Panc1 (cell line): Measurements from ENCODE around the gene TRMT61B. TPM values are rescaled to one million over a fixed set of nuclear protein-coding genes. Genes with fewer than 3 reads are reported as not detected.

ENCODE experiments used
- ATAC-seq: fragments of 200-7000 bp; cut with Tn5 transposase; 2 replicates; pipeline ENCODE4 v1.9.1; 2020; ENCODE audit warnings: mild to moderate bottlenecking, moderate library complexity
- BruUV-seq: library from RNA; stranded (reverse); fragments of 400-500 nt; replicated peaks from 2 replicates; lab custom pipeline; 2021; lab: Mats Ljungman, UMichigan
- CTCF ChIA-PET: fragments of 300-600 bp; sonication (Branson Sonifier 250); formaldehyde crosslinking; loops from one replicate; lab custom pipeline; 2022; ENCODE audit warnings: antibody characterized with exemption; lab: Charles Lee
- POLR2A ChIA-PET: fragments of 300-600 bp; sonication (Branson Sonifier 250); formaldehyde crosslinking; loops from one replicate; lab custom pipeline; 2022; ENCODE audit warnings: antibody characterized with exemption; lab: Charles Lee
- DNase-seq: peaks from one replicate; pipeline ENCODE4 v3.0.0-alpha.2; 2010; ENCODE audit warnings: low read depth, low spot score
- H3K27ac ChIP-seq: 2 replicates; pipeline ENCODE4 v1.5.1; 2011; ENCODE audit warnings: mild to moderate bottlenecking, low read length, inconsistent platforms
- H3K27me3 ChIP-seq: fragments of 200-500 bp; sonication (Bioruptor generic); 2 replicates; pipeline ENCODE4 v1.6.0; 2014; ENCODE audit warnings: low read length, inconsistent platforms; ENCODE audit not compliant: control insufficient read depth, insufficient read depth
- H3K36me3 ChIP-seq: fragments of 200-500 bp; sonication (Bioruptor generic); 2 replicates; pipeline ENCODE4 v1.5.1; 2014; ENCODE audit warnings: inconsistent platforms, mild to moderate bottlenecking, low read length, moderate library complexity; ENCODE audit not compliant: control insufficient read depth, insufficient read depth
- H3K4me1 ChIP-seq: 2 replicates; pipeline ENCODE4 v1.5.1; 2011; ENCODE audit warnings: inconsistent platforms, mild to moderate bottlenecking, low read length, moderate library complexity; ENCODE audit not compliant: control insufficient read depth, insufficient read depth
- H3K4me3 ChIP-seq, 2 experiments: 2 replicates each; pipeline ENCODE4 v1.5.1; 2011 to 2012; ENCODE audit warnings: low read depth in 2 of 2, low read length in 2 of 2, mild to moderate bottlenecking in 2 of 2, inconsistent platforms in 1 of 2, moderate library complexity in 1 of 2
- H3K9me3 ChIP-seq: fragments of 200-500 bp; sonication (Bioruptor generic); 2 replicates; pipeline ENCODE4 v1.5.1; 2014; ENCODE audit warnings: low read depth, mild to moderate bottlenecking, inconsistent platforms, low read length, moderate library complexity; ENCODE audit not compliant: control insufficient read depth, insufficient read depth
- POLR2AphosphoS5 ChIP-seq: IDR thresholded peaks from 2 replicates; pipeline ENCODE4 v1.6.1; 2012; ENCODE audit warnings: mild to moderate bottlenecking, low read depth, low read length, moderate library complexity
- REST ChIP-seq, 2 experiments: IDR thresholded peaks; 2 replicates each; pipeline ENCODE4 v1.6.1; 2011 to 2012; ENCODE audit warnings: low read depth in 2 of 2, control low read depth in 1 of 2, low read length in 1 of 2, mild to moderate bottlenecking in 1 of 2, moderate library complexity in 1 of 2; ENCODE audit not compliant: insufficient read depth in 1 of 2
- SIN3A ChIP-seq: IDR thresholded peaks from 2 replicates; pipeline ENCODE4 v1.6.1; 2012; ENCODE audit warnings: low read depth, mild to moderate bottlenecking, low read length, moderate library complexity, borderline replicate concordance; ENCODE audit not compliant: insufficient read depth
- TCF7L2 ChIP-seq: IDR thresholded peaks from 2 replicates; pipeline ENCODE4 v1.6.1; 2011; ENCODE audit warnings: mild to moderate bottlenecking, low read depth, low read length, inconsistent platforms
- in situ Hi-C: cut with HindIII; loops from 2 replicates; pipeline ENCODE4 v1.10.0; 2016; ENCODE audit warnings: low sequenced_read_pairs, low pct_unique_long_range_greater_than_20kb
- intact Hi-C: fragments of 100-400 bp; cut with micrococcal nuclease; formaldehyde crosslinking; loops from one replicate; pipeline ENCODE4 v1.10.0; 2022; ENCODE audit not compliant: unreplicated experiment
- total RNA-seq: library from RNA; stranded (reverse); gene quantifications from one replicate; pipeline ENCODE4 v1.2.1, GENCODE V29; 2021; ENCODE audit not compliant: unreplicated experiment
- TF ChIP-seq, protein P1 (sequence below): fragments of 450-650 bp; IDR thresholded peaks from 2 replicates; pipeline ENCODE4 v1.5.1; 2017; ENCODE audit warnings: mild to moderate bottlenecking

Gene TRMT61B
- total RNA-seq, 1 experiment from 2014 or later, result 14.3 TPM

DNA sequence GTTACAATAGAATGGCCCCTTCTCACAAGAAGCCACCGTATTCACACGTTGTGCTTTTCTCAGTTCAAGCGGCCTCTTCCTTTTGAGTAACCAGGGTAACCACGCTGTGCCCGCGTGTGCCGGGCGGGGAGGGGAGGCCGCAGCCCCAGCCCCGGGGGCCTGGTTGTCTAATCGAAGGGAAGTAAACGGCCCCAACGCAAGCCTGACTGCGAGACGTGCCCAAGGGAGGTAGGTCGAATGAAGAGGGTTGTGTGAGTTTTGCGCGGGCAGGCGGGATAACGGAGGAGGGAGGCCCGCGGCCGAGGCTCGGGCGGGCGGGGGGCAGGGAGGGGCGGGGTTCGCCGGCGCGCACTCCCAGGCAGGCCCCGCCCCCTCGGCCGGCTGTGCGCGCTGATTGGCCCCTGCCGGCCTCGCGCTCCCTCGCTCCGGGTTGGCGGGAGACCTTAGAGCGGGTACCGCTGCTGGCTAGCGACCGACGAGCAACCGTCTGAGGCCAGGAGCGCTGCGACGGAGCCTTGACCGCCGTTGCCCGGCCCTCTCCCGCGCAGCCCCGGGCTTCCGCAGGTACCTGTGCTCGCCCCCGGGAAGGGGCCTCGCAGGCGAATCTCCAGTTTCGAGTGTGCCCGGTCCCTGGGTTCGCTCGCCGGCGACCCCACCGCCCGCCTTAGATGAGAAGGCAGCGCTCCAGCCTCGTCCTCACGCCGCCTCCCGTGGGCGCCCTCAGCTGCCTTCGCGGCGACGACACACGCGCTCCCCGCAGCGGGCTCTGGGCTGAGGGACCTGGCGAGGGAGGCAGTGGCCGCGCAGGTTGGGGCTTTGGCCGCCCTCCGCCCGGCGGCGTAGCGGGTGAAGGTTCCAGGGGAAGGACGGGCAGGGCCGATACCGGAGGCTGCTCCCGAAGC is 59.5 kb downstream of the TRMT61B start, which contains the start of gene SPDYA:
TSS of gene SPDYA (plus strand) at position 451 of the 902 bp plus-strand sequence. CDS start 5,181 bp downstream, outside the sequence.
- H3K4me3 ChIP-seq, result peak within 1 kb of the TSS; percentile 34
- no peaks in the 10 kb centered on the region for H3K36me3 ChIP-seq
- no peaks in the 10 kb centered on the region for H3K9me3 ChIP-seq
- TF ChIP-seq, protein P1, sequence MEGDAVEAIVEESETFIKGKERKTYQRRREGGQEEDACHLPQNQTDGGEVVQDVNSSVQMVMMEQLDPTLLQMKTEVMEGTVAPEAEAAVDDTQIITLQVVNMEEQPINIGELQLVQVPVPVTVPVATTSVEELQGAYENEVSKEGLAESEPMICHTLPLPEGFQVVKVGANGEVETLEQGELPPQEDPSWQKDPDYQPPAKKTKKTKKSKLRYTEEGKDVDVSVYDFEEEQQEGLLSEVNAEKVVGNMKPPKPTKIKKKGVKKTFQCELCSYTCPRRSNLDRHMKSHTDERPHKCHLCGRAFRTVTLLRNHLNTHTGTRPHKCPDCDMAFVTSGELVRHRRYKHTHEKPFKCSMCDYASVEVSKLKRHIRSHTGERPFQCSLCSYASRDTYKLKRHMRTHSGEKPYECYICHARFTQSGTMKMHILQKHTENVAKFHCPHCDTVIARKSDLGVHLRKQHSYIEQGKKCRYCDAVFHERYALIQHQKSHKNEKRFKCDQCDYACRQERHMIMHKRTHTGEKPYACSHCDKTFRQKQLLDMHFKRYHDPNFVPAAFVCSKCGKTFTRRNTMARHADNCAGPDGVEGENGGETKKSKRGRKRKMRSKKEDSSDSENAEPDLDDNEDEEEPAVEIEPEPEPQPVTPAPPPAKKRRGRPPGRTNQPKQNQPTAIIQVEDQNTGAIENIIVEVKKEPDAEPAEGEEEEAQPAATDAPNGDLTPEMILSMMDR, result no peak
- TF ChIP-seq POLR2AphosphoS5, result peak; percentile 57; the same call in 1 of the 2 replicates
- DNase-seq, result no peak
- no peaks in the 10 kb centered on the region for H3K27me3 ChIP-seq
- in situ Hi-C loops, result no loop called here
- POLR2A ChIA-PET, result no interaction called here
- CTCF ChIA-PET, result no interaction called here
- intact Hi-C loops, result no loop called here
- no TSS peak for BruUV-seq
- no peaks in the 10 kb centered on the region for H3K4me1 ChIP-seq
- H3K27ac ChIP-seq, result 0 out of 2 replicates have a peak within 1 kb of the TSS, but pooled peaks have one; percentile 32
- ATAC-seq, result peak; percentile 79

- peak overlapping the region; percentile 34; a peak in 3 of 4 replicates for H3K4me3 ChIP-seq
- TF ChIP-seq TCF7L2, result no peak
- no peak for TF ChIP-seq POLR2AphosphoS5
- TF ChIP-seq SIN3A, result no peak
- no peak for DNase-seq
- in situ Hi-C loops (no loop called here), intact Hi-C loops (no loop called here)
- ChIA-PET POLR2A (no interaction called here), CTCF (no interaction called here)
- 0 out of 2 replicates have a peak overlapping the region, but pooled peaks have one; percentile 32 for H3K27ac ChIP-seq
- BruUV-seq, result no TSS peak
- peak; percentile 18; the same call in 1 of the 2 replicates for ATAC-seq
- no peaks in the 10 kb centered on the region for H3K9me3 ChIP-seq
- H3K36me3 ChIP-seq, result no peaks in the 10 kb centered on the region
- H3K27me3 ChIP-seq, result no peaks in the 10 kb centered on the region
- no peaks in the 10 kb centered on the region for H3K4me1 ChIP-seq
Measured at GRCh38 chr2:28809927-28810326, 60.2 kb downstream of the TRMT61B start.

GRCh38 chr2:28802975-28803429 is 67.1 kb downstream of the TRMT61B start:
- H3K27me3 ChIP-seq, result no peaks in the 10 kb centered on the region
- in situ Hi-C loops, result loop anchor here (5.0 kb wide), 1 partner anchor 39 kb away; no protein-coding TSS in a partner anchor
- H3K9me3 ChIP-seq, result no peaks in the 10 kb centered on the region
- TF ChIP-seq TCF7L2 (no peak), POLR2AphosphoS5 (no peak), REST (IDR thresholded peaks at IDR 0.05; ENCODE audit: insufficient read depth in 1 of 2, low read depth in 2 of 2, low read length in 1 of 2) (no peak), SIN3A (no peak)
- TF ChIP-seq, protein P1, result no peak
- H3K27ac ChIP-seq, result no peak overlapping the region
- ChIA-PET POLR2A (no interaction called here), CTCF (interaction anchor here (0.6 kb wide), 1 partner anchor 15 kb away, joined by 3 read pairs; no protein-coding TSS in a partner anchor)
- H3K36me3 ChIP-seq, result peaks cover 30% of the 10 kb centered on the region
- ATAC-seq (no peak), DNase-seq (no peak)
- intact Hi-C loops, result no loop called here
- H3K4me1 ChIP-seq, result no peaks in the 10 kb centered on the region
- BruUV-seq, result no TSS peak
- H3K4me3 ChIP-seq, result no peak overlapping the region
